Kidney (tissue), 14 donors: Measurements from ENCODE around the gene KATNB1. TPM values are rescaled to one million over a fixed set of nuclear protein-coding genes. Genes with fewer than 3 reads are reported as not detected.

Experiments used
- DNase-seq, 5 donors: peaks; one replicate each; pipeline ENCODE4 v3.0.0-alpha.2; 2013 to 2020
- FAIRE-seq: peaks from 2 replicates; lab custom pipeline; 2012; peaks lifted over from hg19 to GRCh38; lab: Jason Lieb, UNC
- H3K27ac ChIP-seq, 2 donors: one replicate each; pipeline ENCODE4 v1.7.0; 2013; ENCODE audit warnings: low read depth in 2 of 2, low read length in 2 of 2, inconsistent platforms in 1 of 2
- H3K27me3 ChIP-seq: one replicate; pipeline ENCODE4 v1.7.1; 2013; ENCODE audit warnings: low read length, inconsistent platforms; ENCODE audit not compliant: control insufficient read depth, insufficient read depth
- H3K36me3 ChIP-seq, 3 donors: one replicate each; pipeline versions ENCODE4 v1.7.0 to v1.7.1; 2013; ENCODE audit warnings: low read length in 3 of 3, control low read depth in 1 of 3, inconsistent platforms in 1 of 3; ENCODE audit not compliant: insufficient read depth in 3 of 3, control insufficient read depth in 2 of 3
- H3K4me1 ChIP-seq, 3 donors: one replicate each; pipeline versions ENCODE4 v1.7.0 to v1.7.1; 2013; ENCODE audit warnings: low read length in 3 of 3, inconsistent platforms in 1 of 3, low read depth in 1 of 3; ENCODE audit not compliant: control insufficient read depth in 2 of 3, insufficient read depth in 2 of 3
- H3K4me3 ChIP-seq, 3 donors: one replicate each; pipeline versions ENCODE4 v1.7.0 to v1.8.1; 2013; ENCODE audit warnings: low read length in 3 of 3, control low read depth in 1 of 3, inconsistent platforms in 1 of 3
- H3K9ac ChIP-seq, 3 donors: one replicate each; pipeline versions ENCODE4 v1.7.0 to v1.7.1; 2013; ENCODE audit warnings: low read length in 3 of 3, control low read depth in 1 of 3, inconsistent platforms in 1 of 3
- H3K9me3 ChIP-seq, 3 donors: one replicate each; pipeline versions ENCODE4 v1.7.0 to v1.7.1; 2013; ENCODE audit warnings: low read length in 3 of 3, control low read depth in 1 of 3, inconsistent platforms in 1 of 3; ENCODE audit not compliant: control insufficient read depth in 2 of 3, insufficient read depth in 1 of 3
- intact Hi-C: fragments of 100-400 bp; cut with DNase I; formaldehyde crosslinking; loops from one replicate; pipeline ENCODE4 v1.11.1; 2022
- polyA plus RNA-seq: library from polyadenylated mRNA; stranded (reverse); fragments of 350-450 nt; fragmentation: Illumina TruSeq; extraction: RNeasy Lipid Tissue Mini Kit (QIAGEN cat#74804); gene quantifications from one replicate; pipeline ENCODE4 v1.2.3, GENCODE V29; 2014; ENCODE audit warnings: low read depth, low replicate concordance; ENCODE audit not compliant: insufficient read depth
- total RNA-seq: library from RNA; stranded (reverse); fragmentation: NEBNext Ultra II Directional; extraction: Animal tissue kit (Norgen Biotek cat#: 25700); gene quantifications from one replicate; pipeline ENCODE4 v1.2.1, GENCODE V29; 2021
- TF ChIP-seq, protein P1 (sequence below): IDR thresholded peaks from 3 replicates; pipeline ENCODE4 v1.5.1; 2012; ENCODE audit warnings: mild to moderate bottlenecking, moderate library complexity, borderline replicate concordance; ENCODE audit not compliant: insufficient read depth; ENCODE audit errors: extremely low read depth
- donor health status: control.
- donor health status: control.
- donor health status: control.
- donor health status: control.
- donor health status: control.
- donor health status: DM: yes; HTN: yes; CAD: no.
- donor health status: Normal renal cell carcinoma (clear cell type).

The KATNB1 gene
- total and polyA plus RNA-seq, 2 donors from 2014 or later: 13.9 to 14.5 TPM

GRCh38 chr16:57797526-57798266, 62.1 kb downstream of the KATNB1 start:
- TF ChIP-seq, protein P1, sequence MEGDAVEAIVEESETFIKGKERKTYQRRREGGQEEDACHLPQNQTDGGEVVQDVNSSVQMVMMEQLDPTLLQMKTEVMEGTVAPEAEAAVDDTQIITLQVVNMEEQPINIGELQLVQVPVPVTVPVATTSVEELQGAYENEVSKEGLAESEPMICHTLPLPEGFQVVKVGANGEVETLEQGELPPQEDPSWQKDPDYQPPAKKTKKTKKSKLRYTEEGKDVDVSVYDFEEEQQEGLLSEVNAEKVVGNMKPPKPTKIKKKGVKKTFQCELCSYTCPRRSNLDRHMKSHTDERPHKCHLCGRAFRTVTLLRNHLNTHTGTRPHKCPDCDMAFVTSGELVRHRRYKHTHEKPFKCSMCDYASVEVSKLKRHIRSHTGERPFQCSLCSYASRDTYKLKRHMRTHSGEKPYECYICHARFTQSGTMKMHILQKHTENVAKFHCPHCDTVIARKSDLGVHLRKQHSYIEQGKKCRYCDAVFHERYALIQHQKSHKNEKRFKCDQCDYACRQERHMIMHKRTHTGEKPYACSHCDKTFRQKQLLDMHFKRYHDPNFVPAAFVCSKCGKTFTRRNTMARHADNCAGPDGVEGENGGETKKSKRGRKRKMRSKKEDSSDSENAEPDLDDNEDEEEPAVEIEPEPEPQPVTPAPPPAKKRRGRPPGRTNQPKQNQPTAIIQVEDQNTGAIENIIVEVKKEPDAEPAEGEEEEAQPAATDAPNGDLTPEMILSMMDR: no peak
- Histone ChIP-seq H3K9me3 (no peaks in the 10 kb centered on the region), H3K9ac (peak overlapping the region in 2 of 3 donors; percentile 10 to 79), H3K36me3 (peaks cover 0 to 12% (median 4%) of the 10 kb centered on the region in 3 donors), H3K4me1 (peaks cover 3 to 58% (median 35%) of the 10 kb centered on the region in 3 donors), H3K4me3 (peak overlapping the region in 2 of 3 donors; percentile 71 to 84), H3K27ac (peak overlapping the region; percentile 95), H3K27me3 (no peaks in the 10 kb centered on the region)
- DNase-seq (peak; percentile 80 to 90 (median 83)), FAIRE-seq (no peak)
- intact Hi-C loops: no loop called here

DNA sequence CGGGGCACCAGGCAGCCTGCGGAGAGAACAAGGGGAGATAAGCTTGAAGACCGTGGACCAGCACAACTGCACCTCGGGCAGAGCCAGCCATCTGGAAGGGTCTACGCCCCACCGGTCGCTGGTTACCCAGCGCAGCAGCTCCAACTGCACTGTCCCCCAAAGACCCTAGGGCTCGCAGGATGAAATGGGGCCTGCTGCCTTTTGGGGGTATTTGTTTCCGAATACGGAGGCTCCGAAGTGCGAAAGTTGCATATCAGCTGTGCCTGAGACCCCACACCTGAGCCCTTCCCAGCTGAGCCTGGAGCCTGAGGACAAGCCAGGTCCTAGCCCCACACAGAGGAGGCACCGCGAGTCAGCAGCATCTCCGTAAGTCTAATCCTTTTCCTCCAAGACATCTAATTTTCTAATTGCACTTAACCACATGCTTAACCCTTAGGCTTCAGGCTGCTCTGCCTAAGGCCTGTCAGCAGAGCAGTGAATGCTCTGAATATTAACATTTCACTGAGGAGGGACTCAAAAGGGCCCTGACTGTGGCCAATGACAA, 62.8 kb downstream of the KATNB1 start:
- peaks cover 0 to 12% (median 4%) of the 10 kb centered on the region in 3 donors for H3K36me3 ChIP-seq
- peak overlapping the region in 2 of 3 donors; percentile 30 to 72 for H3K9ac ChIP-seq
- DNase-seq (no peak), FAIRE-seq (no peak)
- H3K4me1 ChIP-seq: peaks cover 5 to 60% (median 35%) of the 10 kb centered on the region in 3 donors
- H3K9me3 ChIP-seq: no peaks in the 10 kb centered on the region
- H3K27ac ChIP-seq: peak overlapping the region; percentile 95
- intact Hi-C loops: no loop called here
- no peaks in the 10 kb centered on the region for H3K27me3 ChIP-seq
- peak overlapping the region in 2 of 3 donors; percentile 46 to 84 for H3K4me3 ChIP-seq
- TF ChIP-seq, protein P1: no peak

GRCh38 chr16:57798953-57799599, 63.5 kb downstream of the KATNB1 start:
- Histone ChIP-seq H3K27me3 (no peaks in the 10 kb centered on the region), H3K4me3 (peak overlapping the region in 2 of 3 donors; percentile 46 to 84), H3K27ac (peak overlapping the region; percentile 95), H3K4me1 (peaks cover 8 to 63% (median 39%) of the 10 kb centered on the region in 3 donors), H3K9ac (peak overlapping the region in 1 of 3 donors; percentile 72), H3K9me3 (no peaks in the 10 kb centered on the region), H3K36me3 (peaks cover 0 to 12% (median 4%) of the 10 kb centered on the region in 3 donors)
- intact Hi-C loops: no loop called here
- TF ChIP-seq, protein P1: no peak
- DNase-seq: peak in 1 of 5 donors; percentile 46
- FAIRE-seq: no peak
